LoVo (cell line): ENCODE measurements around the gene GLP1R.

ENCODE experiments used
- DNase-seq: peaks from one replicate; pipeline ENCODE4 v3.0.0-alpha.2; 2016; ENCODE audit warnings: low spot score

The GLP1R gene

GRCh38 chr6:39086294-39086693, 37.7 kb downstream of the GLP1R start:
- no peak for DNase-seq

- no peak for DNase-seq
Observed at GRCh38 chr6:39086711-39087110, 38.1 kb downstream of the GLP1R start.

- DNase-seq, result no peak
Observed at GRCh38 chr6:39087197-39087596, 38.6 kb downstream of the GLP1R start.

GRCh38 chr6:39088331-39088730, 39.8 kb downstream of the GLP1R start:
- peak; percentile 11 for DNase-seq

GRCh38 chr6:39090036-39090435, 41.5 kb downstream of the GLP1R start:
- no peak for DNase-seq

GRCh38 chr6:39091220-39091619, 42.6 kb downstream of the GLP1R start:
- DNase-seq, result no peak

- DNase-seq, result no peak
Observed at GRCh38 chr6:39092124-39092523, 43.5 kb downstream of the GLP1R start.

GRCh38 chr6:39093149-39093708, 44.6 kb downstream of the GLP1R start:
- DNase-seq, result no peak

- DNase-seq, result no peak
Observed at GRCh38 chr6:39095578-39095977, 47.0 kb downstream of the GLP1R start.

- no peak for DNase-seq
Observed at GRCh38 chr6:39100358-39100757, 51.8 kb downstream of the GLP1R start.

- DNase-seq, result no peak
Observed at GRCh38 chr6:39102071-39102820, 53.7 kb downstream of the GLP1R start.

GRCh38 chr6:39102821-39103136, 54.2 kb downstream of the GLP1R start:
- no peak for DNase-seq

- no peak for DNase-seq
Observed at GRCh38 chr6:39104528-39104927, 55.9 kb downstream of the GLP1R start.

GRCh38 chr6:39107034-39107433, 58.5 kb downstream of the GLP1R start:
- DNase-seq, result no peak

- no peak for DNase-seq
Observed at GRCh38 chr6:39107641-39108040, 59.1 kb downstream of the GLP1R start.

GRCh38 chr6:39108041-39108839, 59.7 kb downstream of the GLP1R start:
- DNase-seq, result no peak

GRCh38 chr6:39111280-39111679, 62.7 kb downstream of the GLP1R start:
- DNase-seq, result no peak

GRCh38 chr6:39113788-39114187, 65.2 kb downstream of the GLP1R start:
- no peak for DNase-seq

GRCh38 chr6:39114388-39114703, 65.8 kb downstream of the GLP1R start:
- no peak for DNase-seq

GRCh38 chr6:39114704-39115599, 66.4 kb downstream of the GLP1R start, which contains the start of gene SAYSD1:
SAYSD1 (minus strand) TSS chr6:39115186; CDS start chr6:39115089, 97 bp downstream.
- DNase-seq, result peak; percentile 95

GRCh38 chr6:39118921-39119320, 70.3 kb downstream of the GLP1R start:
- no peak for DNase-seq

- DNase-seq, result no peak
Observed at GRCh38 chr6:39124114-39124513, 75.5 kb downstream of the GLP1R start.
